Stimulated activated CD8-positive, alpha-beta memory T cell treated with anti-CD3 and anti-CD28 coated beads, Interleukin-15, amount 100 ng/mL, for 4 hours (primary cell): ENCODE results near the gene SYT1.

ENCODE experiments used
- DNase-seq, 2 donors: peaks; one replicate each; pipeline ENCODE4 v3.0.0-alpha.2; 2020; ENCODE audit warnings: low read depth in 2 of 2

The SYT1 gene

DNA sequence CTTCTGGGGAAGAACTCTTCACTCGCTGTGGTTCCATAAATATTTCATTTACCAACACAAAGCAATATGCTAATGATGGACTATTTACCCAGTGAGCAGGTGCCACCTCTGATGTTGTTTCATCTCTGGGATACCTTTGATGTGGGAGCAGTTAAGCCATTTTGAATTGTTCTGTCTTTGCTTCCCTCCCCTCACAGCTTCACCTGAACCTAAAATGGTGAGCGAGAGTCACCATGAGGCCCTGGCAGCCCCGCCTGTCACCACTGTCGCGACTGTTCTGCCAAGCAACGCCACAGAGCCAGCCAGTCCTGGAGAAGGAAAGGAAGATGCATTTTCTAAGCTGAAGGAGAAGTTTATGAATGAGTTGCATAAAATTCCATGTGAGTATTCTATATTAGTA, 352.7 kb downstream of the SYT1 start:
- no peak for DNase-seq

DNA sequence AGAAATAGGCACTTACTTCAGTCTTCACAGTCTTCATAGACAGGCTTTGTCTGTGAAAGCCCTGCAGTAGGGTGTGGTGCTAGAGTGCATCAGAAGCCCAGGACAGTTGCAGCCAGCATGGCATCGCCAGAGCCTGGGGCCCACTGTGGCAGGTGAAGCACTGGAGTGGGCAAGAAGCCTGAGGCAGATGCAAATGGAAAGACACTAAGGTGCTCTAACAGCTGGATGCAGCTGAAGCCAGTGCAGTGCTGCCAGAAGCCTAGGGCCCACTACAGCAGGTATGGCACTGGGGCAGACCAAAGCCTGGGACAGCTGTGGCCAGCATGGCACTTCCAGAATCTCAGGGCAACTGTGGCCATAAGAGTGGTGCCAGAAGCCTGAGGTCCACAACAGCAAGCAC, 358.6 kb downstream of the SYT1 start:
- DNase-seq: no peak

DNA sequence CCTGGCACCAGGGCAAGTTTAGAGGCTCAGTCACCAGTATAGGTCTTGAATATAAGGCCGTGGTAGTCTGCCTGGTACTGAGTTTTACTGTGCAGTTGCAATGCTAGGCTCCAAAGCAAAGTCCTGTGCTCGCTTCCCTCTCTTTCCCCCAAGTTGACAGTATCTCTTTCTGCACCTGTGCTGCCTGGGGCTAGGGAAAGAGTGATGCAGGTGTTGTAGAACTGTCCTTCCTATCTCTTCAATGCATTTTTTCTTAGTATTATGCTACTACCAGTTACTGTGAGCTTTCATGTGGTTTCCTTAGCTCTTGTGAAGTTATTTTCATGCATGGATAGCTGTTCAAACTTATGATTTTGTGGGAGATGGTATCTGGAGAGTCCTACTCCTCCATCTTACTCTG, 359.2 kb downstream of the SYT1 start:
- DNase-seq: no peak

DNA sequence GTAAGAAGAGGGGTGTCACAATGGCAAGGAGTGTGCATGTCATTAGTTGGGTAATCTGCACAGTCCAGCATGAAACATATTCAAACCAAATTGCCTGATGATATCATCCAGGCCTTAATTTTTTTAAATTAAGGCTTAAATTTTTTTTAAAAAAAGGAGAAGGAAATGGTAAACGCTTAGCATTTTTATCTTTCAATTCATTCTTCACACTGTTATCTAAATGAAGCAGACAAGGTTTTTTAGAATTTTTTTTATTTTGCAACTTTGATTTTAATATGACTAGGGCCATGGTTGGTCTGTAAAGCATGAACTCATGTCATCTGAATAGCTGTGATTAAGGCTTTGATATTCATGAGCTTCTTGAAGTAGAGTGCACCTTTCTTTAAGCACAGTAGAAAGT, 362.5 kb downstream of the SYT1 start:
- DNase-seq: no peak

DNA sequence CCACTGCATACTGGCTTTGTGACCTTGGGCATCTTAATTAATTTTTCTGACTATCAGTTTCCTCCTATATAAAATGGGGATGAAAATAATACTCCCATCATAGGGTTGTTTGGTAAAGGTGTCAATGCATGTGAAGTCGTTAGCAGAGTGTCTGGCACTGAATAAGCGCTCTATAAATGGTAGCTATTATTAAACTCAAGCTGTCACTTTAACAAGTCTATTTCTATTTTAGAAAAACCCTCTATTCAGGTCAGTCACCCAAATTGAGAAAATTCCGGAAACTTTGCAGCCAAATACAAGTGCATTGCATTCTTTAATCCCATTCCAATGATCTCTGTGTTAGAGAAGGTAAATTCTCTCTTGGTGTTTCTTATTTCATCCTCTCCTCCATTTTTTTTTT, 363.1 kb downstream of the SYT1 start:
- no peak for DNase-seq

DNA sequence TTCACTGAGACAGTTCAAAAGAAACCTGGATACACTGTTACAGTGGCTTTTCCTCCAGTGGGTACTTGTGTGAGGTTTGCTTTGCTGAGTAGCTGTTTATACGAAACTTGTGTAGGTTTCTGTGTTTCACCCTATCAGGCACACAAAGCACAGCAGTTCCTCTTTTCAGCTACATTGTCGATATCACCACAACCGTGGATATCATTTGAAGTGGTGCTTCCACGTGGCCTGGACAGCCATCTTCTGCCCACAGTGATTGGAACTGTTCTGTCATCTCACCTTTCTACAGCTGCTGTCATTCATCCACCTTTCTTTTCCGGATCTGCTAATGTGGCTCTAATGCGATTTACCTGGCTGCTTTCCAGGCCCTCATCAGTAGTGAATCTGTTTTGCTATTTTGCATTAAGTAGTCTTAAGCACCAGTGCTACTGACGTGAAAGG, 368.8 kb downstream of the SYT1 start:
- no peak for DNase-seq

DNA sequence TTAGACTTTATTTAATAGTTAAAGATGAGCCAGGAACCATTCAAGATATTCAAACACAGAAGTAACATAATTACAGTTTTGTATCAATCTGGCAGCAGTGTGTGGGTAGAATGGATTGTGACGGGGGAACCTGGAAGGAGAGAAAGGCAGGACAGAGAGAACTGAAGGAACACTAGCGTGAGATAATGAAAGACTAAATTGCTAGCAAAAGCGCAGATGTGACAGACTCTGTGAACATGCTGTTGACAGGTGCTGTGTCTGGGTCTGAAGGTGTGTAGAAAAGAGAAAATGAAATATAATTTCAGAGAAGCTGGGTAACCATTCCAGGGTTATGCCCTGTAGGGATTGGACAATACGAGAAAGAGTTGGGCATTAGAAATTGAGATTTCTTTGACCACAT, 372.3 kb downstream of the SYT1 start:
- DNase-seq: no peak

DNA sequence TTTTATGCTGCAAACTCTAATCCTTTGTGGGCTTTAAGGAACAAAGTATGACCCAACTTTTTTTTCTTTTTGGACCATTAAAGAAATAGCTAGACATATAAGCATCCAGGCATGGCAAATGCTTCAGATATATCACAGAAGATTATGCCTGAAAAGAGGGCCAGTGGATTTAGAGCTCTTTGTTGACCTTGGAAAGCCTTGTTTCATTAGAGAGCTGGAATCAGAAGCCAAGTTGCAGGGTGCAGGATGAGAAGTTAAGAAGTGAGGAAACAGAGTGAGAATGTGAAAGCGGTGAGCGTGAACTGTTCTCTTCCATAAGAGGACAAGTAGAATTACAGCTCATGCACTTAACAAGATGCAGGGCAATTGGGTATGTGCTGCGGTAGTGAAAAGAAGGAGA, 373.7 kb downstream of the SYT1 start:
- no peak for DNase-seq

DNA sequence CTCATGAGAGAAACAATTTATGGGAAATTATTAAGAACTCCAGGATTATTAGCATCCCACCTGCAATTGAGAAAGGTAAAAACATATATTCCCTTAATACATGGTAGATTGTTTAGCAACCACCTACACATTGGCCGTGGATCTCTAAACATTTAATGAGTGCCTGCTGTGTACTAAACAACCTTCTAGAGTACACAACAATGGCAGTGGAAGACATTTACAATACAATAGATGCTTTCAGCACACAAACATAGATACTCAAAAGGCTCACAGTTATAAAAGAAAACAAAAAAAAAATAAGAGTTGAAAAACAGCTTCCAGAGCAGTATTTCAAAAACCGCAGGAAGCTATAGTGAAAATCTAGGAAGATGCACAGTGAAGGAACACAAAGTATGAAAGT, 382.9 kb downstream of the SYT1 start:
- DNase-seq: no peak

DNA sequence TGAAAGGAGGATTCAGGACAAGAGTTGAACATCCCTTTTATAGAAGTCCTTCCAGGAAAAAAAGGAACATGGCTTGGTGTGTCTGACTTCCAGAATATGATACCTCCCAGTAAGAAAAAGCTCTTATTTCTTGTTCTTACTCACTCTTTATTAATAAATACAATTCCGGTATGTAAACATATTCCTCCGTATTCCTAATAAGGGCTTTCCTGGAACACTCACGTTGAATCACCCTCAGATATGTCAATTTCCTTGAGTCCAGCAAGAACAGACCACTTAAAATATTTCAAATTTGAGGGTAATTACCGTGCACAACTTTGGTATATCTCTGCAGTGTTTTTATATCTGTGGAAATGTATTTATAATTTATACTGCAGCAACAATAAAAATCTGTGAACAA, 385.6 kb downstream of the SYT1 start:
- no peak for DNase-seq

DNA sequence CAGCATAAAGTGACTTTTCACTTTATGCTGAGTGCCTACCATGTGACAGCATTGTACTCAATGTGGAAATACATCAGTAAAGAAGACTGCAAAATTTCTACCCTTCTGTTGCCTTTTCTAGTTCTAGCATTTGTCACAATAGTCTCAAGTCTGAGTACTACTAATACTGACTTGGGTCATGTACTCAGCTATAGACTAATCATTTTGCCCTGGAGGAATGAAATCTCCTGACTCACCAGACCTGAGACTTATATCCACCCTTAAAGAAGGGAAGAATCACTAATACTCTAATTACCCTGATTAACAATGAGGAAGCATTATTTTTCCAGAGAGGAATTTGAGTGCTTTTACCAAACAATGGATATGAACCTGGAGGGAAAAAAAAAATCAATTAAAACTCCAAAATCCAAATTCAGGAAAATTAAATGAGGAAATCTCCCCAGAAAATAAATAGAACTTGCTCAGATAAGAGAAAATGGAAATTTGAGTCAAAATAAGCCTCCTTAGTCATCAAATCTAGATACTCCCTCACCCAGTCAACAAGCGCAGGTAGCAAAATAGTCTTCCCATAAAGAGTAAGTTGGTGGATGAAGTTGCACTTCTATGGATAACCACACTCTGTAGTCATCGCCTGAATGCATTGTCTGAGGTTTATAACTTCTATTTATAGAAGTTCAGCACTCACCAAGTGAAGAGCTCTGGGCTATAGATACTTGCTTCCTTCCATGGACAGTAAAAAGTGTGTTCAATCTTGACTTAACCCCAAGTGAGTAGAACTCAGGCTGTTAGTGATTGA, 386.6 kb downstream of the SYT1 start:
- DNase-seq: no peak

DNA sequence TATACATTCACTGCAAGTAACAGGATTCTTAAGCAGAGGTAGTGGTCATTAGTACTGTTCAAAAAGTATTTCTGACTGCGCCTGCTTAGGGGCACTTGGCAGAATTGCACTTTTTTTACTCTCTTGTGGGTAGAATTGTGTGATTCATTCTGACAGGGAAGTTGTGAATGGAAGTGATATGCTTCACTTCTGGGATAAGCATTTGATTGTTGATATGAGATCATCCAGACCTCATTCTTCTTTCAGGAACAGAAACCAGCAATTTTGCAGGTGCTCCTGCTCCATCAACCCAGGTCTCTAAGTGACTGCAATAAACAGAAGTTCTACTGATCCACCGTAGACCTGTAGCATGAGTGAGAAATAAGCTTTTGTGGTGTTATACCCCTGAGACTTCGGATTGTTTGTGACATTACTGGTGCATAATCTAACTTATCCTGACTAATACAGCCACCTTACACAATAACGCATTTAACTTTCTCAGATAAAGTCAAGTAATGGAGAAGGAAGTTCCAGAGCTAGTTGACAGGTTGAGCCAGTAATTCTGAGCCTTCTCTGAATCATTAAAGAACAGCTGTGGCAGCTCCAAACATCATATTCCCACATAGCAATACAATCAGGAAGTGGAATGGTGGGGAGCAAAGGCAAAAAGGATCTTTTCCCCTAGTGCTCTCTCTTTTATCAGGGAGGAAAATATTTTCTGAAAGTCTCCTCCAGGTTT, 387.9 kb downstream of the SYT1 start:
- DNase-seq: no peak

DNA sequence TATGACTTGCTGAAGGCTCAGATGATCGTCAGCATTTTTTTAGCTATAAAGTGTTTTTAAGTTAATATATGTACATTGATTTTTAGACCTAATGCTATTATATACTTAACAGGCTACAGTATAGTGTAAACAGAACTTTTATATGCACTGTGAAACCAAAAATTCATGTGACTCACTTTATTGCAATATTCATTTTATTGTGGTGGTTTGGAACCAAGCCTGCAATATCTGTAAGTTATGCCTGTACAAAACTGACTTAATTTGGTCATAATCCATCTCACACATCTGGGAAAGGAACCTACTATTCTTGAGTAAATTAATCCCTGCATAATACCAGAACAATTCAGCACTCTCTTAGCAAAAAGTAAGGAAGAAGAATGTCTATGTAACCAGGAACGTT, 390.7 kb downstream of the SYT1 start:
- DNase-seq: no peak

DNA sequence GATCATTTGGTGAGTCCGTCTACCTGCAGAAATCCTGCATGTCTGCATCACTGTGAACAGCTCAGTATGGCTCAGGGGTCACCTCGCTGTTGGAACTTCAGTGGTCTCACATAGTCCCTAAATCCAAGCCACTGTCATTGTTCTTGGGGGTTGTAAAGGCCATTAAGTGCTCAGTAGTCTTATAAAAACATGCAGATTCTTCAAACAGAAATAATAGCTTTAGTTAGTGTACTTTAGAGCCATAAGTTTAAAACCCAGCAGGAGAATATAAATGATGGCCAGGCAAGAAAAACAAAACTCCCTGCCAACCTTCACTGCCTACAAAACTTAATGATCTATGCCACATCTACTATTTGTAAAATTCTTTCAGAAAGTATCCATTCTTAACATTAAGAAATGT, 396.3 kb downstream of the SYT1 start:
- DNase-seq: no peak

DNA sequence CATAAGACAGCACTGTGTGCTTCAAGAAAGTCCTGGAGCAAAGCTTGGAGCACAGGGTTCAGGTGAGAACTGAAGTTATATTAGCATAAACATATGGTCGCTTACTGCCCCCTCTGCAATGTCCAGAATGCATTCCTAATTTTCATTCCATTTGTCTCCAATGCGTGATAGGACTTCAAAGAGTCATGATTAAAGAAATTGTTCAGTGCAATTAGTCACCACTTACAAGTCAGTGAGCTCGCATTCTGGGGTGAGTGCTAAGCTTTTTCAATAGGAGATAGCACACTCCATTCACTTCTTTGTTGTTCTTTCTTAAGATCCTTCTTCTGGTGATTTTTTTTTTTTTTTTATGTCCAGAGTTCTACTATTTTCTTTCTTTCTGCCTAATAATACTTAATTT, 398.4 kb downstream of the SYT1 start:
- no peak for DNase-seq

DNA sequence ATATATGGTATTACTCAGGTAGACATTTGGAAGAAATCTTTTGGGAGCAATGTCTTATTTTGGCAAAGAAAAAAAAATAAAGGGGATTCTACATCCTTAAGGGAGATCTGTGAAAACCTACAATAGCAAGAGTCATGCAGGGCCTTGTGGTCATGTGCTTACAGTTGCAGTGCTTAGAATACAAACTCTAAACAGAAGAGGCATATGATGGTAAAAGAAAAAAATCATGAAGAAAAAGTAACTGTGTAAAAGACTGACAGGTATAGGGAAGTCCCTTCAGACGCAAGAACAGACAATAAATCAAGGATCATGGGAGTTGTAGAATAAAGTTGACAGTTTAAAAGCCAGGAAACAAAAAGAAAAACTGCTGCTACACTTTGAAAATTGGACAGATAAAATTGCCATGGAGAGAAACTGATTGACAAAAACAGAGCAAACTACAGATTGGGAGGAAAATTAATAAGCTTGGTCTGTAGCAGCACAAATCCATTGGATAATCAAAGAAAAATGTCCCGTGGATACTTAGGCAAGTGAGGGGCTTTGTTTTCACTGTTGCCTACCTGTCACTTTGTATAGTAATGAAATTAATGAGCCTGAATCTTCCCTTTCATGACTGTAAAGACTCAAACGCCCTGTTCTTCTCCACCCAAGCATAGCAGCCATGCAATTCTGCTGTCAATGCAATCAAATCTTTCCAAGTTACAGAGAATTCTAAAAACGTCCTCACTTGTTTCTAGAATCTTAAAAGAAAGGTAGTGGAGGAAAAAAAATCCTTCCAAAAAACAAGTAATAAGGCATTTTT, 402.0 kb downstream of the SYT1 start:
- no peak for DNase-seq

DNA sequence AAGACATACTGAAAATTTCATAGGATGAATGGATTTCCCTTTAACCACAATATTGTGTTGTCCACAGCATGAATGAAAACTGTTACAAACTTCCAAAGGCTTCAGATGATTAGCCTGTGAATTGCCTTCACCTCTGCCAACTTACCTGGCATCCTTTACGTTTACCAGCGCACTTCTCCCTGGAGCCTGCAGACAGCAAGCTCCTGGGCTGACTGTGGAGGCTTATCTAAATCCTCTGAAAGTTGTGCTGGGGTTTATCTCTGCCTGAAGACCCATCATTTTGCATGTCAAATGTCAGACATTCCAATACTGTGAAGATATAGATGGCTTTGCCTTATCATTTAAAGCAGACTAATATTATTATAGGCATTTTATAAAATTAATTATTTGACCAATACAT, 403.0 kb downstream of the SYT1 start:
- DNase-seq: no peak

DNA sequence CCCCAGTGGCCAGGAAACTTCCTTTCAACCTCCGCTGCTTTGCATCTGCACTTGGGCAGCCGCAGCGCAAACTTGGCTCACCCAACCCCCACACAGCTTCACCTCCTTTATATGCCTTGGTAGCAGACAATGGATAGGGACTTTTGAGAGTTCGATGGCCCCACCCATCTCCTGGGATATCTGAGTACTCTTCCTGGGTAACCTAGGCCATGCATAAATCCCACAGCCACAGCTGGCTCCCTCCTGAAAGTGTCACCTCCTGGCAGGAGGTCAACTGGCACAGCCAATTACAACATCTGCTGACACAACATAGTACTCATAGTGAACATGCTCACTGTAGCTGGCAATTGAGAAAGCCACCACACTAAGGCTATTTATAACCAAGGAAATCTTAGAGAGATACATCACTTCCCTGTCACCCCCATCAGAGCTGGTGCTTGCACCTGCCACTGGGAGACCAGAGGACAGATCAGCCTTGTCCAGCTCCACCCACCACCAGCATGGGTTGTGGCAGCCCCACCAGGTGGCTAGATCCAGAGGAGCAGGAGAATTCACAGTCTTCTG, 410.0 kb downstream of the SYT1 start:
- no peak for DNase-seq

DNA sequence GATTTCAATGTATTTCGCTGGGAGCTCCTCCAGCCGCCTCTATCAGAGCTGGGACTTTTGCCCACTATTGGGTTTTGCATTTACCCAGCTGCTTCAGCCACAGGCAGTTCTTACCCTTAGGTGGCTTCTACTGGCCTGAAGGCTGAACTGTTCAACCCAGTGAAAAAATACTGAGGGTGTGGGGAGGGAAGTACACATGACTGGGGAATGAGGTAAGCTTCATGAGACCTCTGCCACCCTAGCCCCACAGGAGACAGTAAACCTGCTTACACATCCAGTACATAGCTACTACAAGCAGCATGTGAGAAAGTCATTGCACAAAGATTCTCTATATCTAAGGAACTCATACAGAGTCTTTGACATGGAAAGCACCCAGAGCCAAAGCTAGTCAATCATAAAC, 411.1 kb downstream of the SYT1 start:
- no peak for DNase-seq

DNA sequence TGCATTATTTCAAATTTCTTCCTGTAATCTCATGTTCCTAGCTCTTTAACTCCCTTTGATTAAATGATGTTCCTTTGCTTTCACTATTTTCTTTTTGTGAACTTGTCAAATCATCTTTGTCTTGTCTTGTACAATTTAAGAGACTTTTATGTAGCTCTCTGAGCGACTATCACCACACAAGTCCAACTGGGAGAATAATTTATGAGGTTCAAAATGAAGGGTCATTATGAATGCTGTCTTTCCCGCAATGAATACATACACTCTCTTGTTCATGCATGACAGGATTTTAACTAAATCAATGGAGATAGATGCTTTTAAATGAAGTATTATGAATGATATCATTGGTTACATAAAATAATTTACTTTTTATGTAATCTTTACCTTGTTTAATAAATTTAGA, 418.8 kb downstream of the SYT1 start:
- no peak for DNase-seq

DNA sequence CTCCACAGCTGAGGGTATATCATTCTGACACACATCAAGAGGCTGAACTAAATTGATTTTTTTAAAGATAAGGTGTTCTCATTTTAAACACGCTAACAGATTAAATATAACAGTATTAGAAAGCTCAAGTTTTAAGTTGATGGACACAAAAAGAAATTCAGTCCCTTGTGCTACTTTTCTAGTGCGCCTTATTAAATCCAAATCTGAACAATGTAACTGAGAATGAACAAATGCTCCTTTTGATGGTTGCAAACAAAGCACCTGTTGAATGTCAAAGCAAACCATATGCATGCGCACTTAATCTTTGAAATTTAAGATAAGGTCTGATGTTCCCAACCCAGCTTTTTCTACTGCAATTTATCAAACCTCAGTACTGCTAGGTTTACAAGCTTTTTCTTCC, 424.3 kb downstream of the SYT1 start:
- no peak for DNase-seq

DNA sequence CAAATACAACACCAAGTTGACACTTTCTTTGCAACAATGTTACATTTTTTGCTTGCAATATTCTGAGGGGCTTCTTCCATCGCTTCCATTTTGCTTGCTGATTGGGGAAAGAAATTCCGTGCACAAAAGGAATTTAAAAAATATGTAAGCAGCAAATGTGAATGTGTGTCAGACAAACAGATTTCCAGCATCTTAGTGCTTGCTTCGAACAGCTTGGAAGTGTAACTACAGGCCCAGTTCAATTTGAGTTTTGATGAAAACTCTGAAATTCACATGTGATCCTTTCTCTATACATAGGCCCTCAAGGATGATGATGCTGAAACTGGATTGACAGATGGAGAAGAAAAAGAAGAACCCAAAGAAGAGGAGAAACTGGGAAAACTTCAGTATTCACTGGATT, 427.1 kb downstream of the SYT1 start:
- no peak for DNase-seq
